Neuronal stem cell (in vitro differentiated cells): ENCODE results near the gene EIF4E.

Experiments used
- DNase-seq: peaks from one replicate; pipeline ENCODE4 v3.0.0-alpha.2; 2013; ENCODE audit warnings: low spot score
- H2AFZ ChIP-seq: one replicate; pipeline ENCODE4 v1.6.1; 2013; ENCODE audit warnings: mild to moderate bottlenecking, low read length, inconsistent platforms
- H2AK5ac ChIP-seq: 2 replicates; pipeline ENCODE4 v1.6.1; 2013; ENCODE audit warnings: low read depth, mild to moderate bottlenecking, inconsistent platforms, low read length, moderate library complexity, mixed read lengths
- H2BK120ac ChIP-seq: 2 replicates; pipeline ENCODE4 v1.6.1; 2013; ENCODE audit warnings: low read depth, mild to moderate bottlenecking, inconsistent platforms, low read length, moderate library complexity, mixed read lengths
- H2BK12ac ChIP-seq: one replicate; pipeline ENCODE4 v1.6.1; 2013; ENCODE audit warnings: low read length, inconsistent platforms
- H2BK15ac ChIP-seq: 2 replicates; pipeline ENCODE4 v1.6.1; 2013; ENCODE audit warnings: mild to moderate bottlenecking, low read length, inconsistent platforms, mixed read lengths
- H2BK5ac ChIP-seq: one replicate; pipeline ENCODE4 v1.6.1; 2013; ENCODE audit warnings: inconsistent platforms, mild to moderate bottlenecking, low read length, moderate library complexity
- H3K14ac ChIP-seq: one replicate; pipeline ENCODE4 v1.6.1; 2013; ENCODE audit warnings: low read length, inconsistent platforms
- H3K18ac ChIP-seq: 2 replicates; pipeline ENCODE4 v1.6.1; 2013; ENCODE audit warnings: low read length, inconsistent platforms
- H3K23ac ChIP-seq: 2 replicates; pipeline ENCODE4 v1.6.1; 2013; ENCODE audit warnings: low read depth, mild to moderate bottlenecking, mixed read lengths, low read length, inconsistent platforms; ENCODE audit not compliant: poor library complexity
- H3K27ac ChIP-seq: replicated peaks from 3 replicates; pipeline ENCODE4 v1.5.1; 2013; ENCODE audit warnings: low read length, inconsistent platforms
- H3K27me3 ChIP-seq, 3 experiments: 2 replicates each; pipeline ENCODE4 v1.6.1; 2013; ENCODE audit warnings: low read length in 3 of 3, mild to moderate bottlenecking in 2 of 3, inconsistent platforms in 1 of 3, low read depth in 1 of 3, mixed read lengths in 1 of 3, moderate library complexity in 1 of 3; ENCODE audit not compliant: control insufficient read depth in 3 of 3, insufficient read depth in 3 of 3
- H3K36me3 ChIP-seq, 2 donors: replicated peaks in 1 of 2; 2 replicates each; pipeline ENCODE4 v1.6.1; 2013; ENCODE audit warnings: low read length in 2 of 2; ENCODE audit not compliant: control insufficient read depth in 2 of 2, insufficient read depth in 2 of 2
- H3K4ac ChIP-seq: 2 replicates; pipeline ENCODE4 v1.6.1; 2013; ENCODE audit warnings: inconsistent platforms, mild to moderate bottlenecking, low read length, moderate library complexity
- H3K4me1 ChIP-seq, 2 donors: 1 replicate in 1 of 2; 2 replicates in 1 of 2; pipeline ENCODE4 v1.6.1; 2013; ENCODE audit warnings: low read length in 2 of 2, low read depth in 1 of 2; ENCODE audit not compliant: control insufficient read depth in 2 of 2, insufficient read depth in 1 of 2
- H3K4me2 ChIP-seq: one replicate; pipeline ENCODE4 v1.6.1; 2013; ENCODE audit warnings: mild to moderate bottlenecking, low read length, inconsistent platforms; ENCODE audit not compliant: insufficient read depth, poor library complexity, severe bottlenecking
- H3K4me3 ChIP-seq, 2 donors: 2 replicates each; pipeline ENCODE4 v1.5.1; 2013; ENCODE audit warnings: low read length in 2 of 2, mild to moderate bottlenecking in 2 of 2, inconsistent platforms in 1 of 2, moderate library complexity in 1 of 2
- H3K79me1 ChIP-seq: one replicate; pipeline ENCODE4 v1.6.1; 2013; ENCODE audit warnings: low read depth, mild to moderate bottlenecking, inconsistent platforms, low read length, moderate library complexity
- H3K9ac ChIP-seq: one replicate; pipeline ENCODE4 v1.6.1; 2013; ENCODE audit warnings: mild to moderate bottlenecking, low read depth, low read length, inconsistent platforms; ENCODE audit not compliant: poor library complexity
- H3K9me3 ChIP-seq, 2 donors: replicated peaks in 1 of 2; 2 replicates each; pipeline versions ENCODE3 to v1.6.1; 2013; ENCODE audit warnings: low read length in 2 of 2, mild to moderate bottlenecking in 2 of 2, inconsistent platforms in 1 of 2, low read depth in 1 of 2, mixed read lengths in 1 of 2, moderate library complexity in 1 of 2; ENCODE audit not compliant: control insufficient read depth in 2 of 2, insufficient read depth in 1 of 2
- H4K8ac ChIP-seq: one replicate; pipeline ENCODE4 v1.6.1; 2013; ENCODE audit warnings: low read depth, mild to moderate bottlenecking, inconsistent platforms, low read length, moderate library complexity
- H4K91ac ChIP-seq: one replicate; pipeline ENCODE4 v1.6.1; 2013; ENCODE audit warnings: low read length, low read depth, mild to moderate bottlenecking, inconsistent platforms; ENCODE audit not compliant: poor library complexity
- WGBS, 2 donors: extraction: QIAGEN DNeasy Blood & Tissue Kit; methylation state at CpG; one replicate each; pipeline ENCODE4 v1.1.7; 2013; ENCODE audit warnings: missing lambda C conversion rate in 2 of 2, mixed read lengths in 1 of 2; ENCODE audit not compliant: insufficient read length in 2 of 2, insufficient replicate concordance in 1 of 2; ENCODE audit errors: extremely low coverage in 2 of 2; 5-methylcytosine and 5-hydroxymethylcytosine counted together

EIF4E gene

GRCh38 chr4:98955229-98955628 is 26.3 kb upstream of the EIF4E start:
- H3K27me3 ChIP-seq = no peaks in the 10 kb centered on the region
- H2BK120ac ChIP-seq = no peak overlapping the region
- no peak overlapping the region for H2BK12ac ChIP-seq
- no peak overlapping the region for H3K14ac ChIP-seq
- H3K4me2 ChIP-seq = no peak overlapping the region
- H2AK5ac ChIP-seq = no peak overlapping the region
- WGBS, 2 donors = no CpG with 5 or more reads among the region's 6 CpGs
- peak overlapping the region; percentile 3 for H2AFZ ChIP-seq
- no peaks in the 10 kb centered on the region for H3K4me1 ChIP-seq
- no peak overlapping the region for H2BK5ac ChIP-seq
- no peaks in the 10 kb centered on the region for H3K36me3 ChIP-seq
- H3K27ac ChIP-seq = no peak overlapping the region
- H3K4me3 ChIP-seq = no peak overlapping the region
- no peak overlapping the region for H2BK15ac ChIP-seq
- H3K9ac ChIP-seq = no peak overlapping the region
- DNase-seq = no peak
- H3K9me3 ChIP-seq = no peaks in the 10 kb centered on the region
- no peaks in the 10 kb centered on the region for H3K79me1 ChIP-seq
- no peak overlapping the region for H3K23ac ChIP-seq
- H3K18ac ChIP-seq = no peak overlapping the region
- H3K4ac ChIP-seq = no peak overlapping the region
- H4K8ac ChIP-seq = no peak overlapping the region
- H4K91ac ChIP-seq = no peak overlapping the region

- no peak overlapping the region for H2BK12ac ChIP-seq
- no peak overlapping the region for H3K18ac ChIP-seq
- no peak overlapping the region for H2BK5ac ChIP-seq
- H3K36me3 ChIP-seq = no peaks in the 10 kb centered on the region
- H2AFZ ChIP-seq = no peak overlapping the region
- no peak overlapping the region for H4K8ac ChIP-seq
- no peaks in the 10 kb centered on the region for H3K4me1 ChIP-seq
- H3K4me2 ChIP-seq = no peak overlapping the region
- H3K27ac ChIP-seq = no peak overlapping the region
- no peak overlapping the region for H3K4ac ChIP-seq
- no peak overlapping the region for H3K4me3 ChIP-seq
- DNase-seq = no peak
- H3K9ac ChIP-seq = no peak overlapping the region
- no peaks in the 10 kb centered on the region for H3K79me1 ChIP-seq
- no peak overlapping the region for H2BK120ac ChIP-seq
- H3K23ac ChIP-seq = no peak overlapping the region
- no peaks in the 10 kb centered on the region for H3K27me3 ChIP-seq
- H2AK5ac ChIP-seq = no peak overlapping the region
- no peak overlapping the region for H4K91ac ChIP-seq
- no peak overlapping the region for H2BK15ac ChIP-seq
- H3K9me3 ChIP-seq = no peaks in the 10 kb centered on the region
- no peak overlapping the region for H3K14ac ChIP-seq
- WGBS, 2 donors = no CpG with 5 or more reads among the region's 3 CpGs
Observed at GRCh38 chr4:98951710-98952109, 22.8 kb upstream of the EIF4E start.

- no peak overlapping the region for H3K14ac ChIP-seq
- no CpG with 5 or more reads among the region's 1 CpG for WGBS, 2 donors
- no peak overlapping the region for H3K18ac ChIP-seq
- H3K4ac ChIP-seq = no peak overlapping the region
- H3K27ac ChIP-seq = no peak overlapping the region
- H2BK5ac ChIP-seq = no peak overlapping the region
- no peak overlapping the region for H2AK5ac ChIP-seq
- no peak overlapping the region for H4K8ac ChIP-seq
- H3K27me3 ChIP-seq = no peaks in the 10 kb centered on the region
- H2BK12ac ChIP-seq = no peak overlapping the region
- H2BK120ac ChIP-seq = no peak overlapping the region
- H4K91ac ChIP-seq = no peak overlapping the region
- H3K9ac ChIP-seq = no peak overlapping the region
- H3K4me2 ChIP-seq = no peak overlapping the region
- H3K36me3 ChIP-seq = no peaks in the 10 kb centered on the region
- H3K79me1 ChIP-seq = no peaks in the 10 kb centered on the region
- no peak for DNase-seq
- no peak overlapping the region for H3K4me3 ChIP-seq
- H3K23ac ChIP-seq = no peak overlapping the region
- H2BK15ac ChIP-seq = no peak overlapping the region
- no peaks in the 10 kb centered on the region for H3K9me3 ChIP-seq
- no peaks in the 10 kb centered on the region for H3K4me1 ChIP-seq
- no peak overlapping the region for H2AFZ ChIP-seq
Observed at GRCh38 chr4:98950925-98951324, 22.0 kb upstream of the EIF4E start.

- Histone ChIP-seq H3K79me1 (no peaks in the 10 kb centered on the region), H2AK5ac (no peak overlapping the region), H3K36me3 (no peaks in the 10 kb centered on the region), H2BK12ac (no peak overlapping the region), H3K4me1 (no peaks in the 10 kb centered on the region), H3K27me3 (no peaks in the 10 kb centered on the region), H3K4ac (no peak overlapping the region), H3K18ac (no peak overlapping the region), H3K4me2 (no peak overlapping the region), H3K27ac (no peak overlapping the region), H4K8ac (no peak overlapping the region), H3K4me3 (no peak overlapping the region), H3K23ac (no peak overlapping the region), H3K9ac (no peak overlapping the region), H2BK5ac (no peak overlapping the region), H2BK120ac (no peak overlapping the region), H2AFZ (no peak overlapping the region), H2BK15ac (no peak overlapping the region), H4K91ac (no peak overlapping the region), H3K9me3 (no peaks in the 10 kb centered on the region), H3K14ac (no peak overlapping the region)
- DNase-seq = no peak
- WGBS, 2 donors = no CpG with 5 or more reads among the region's 1 CpG
Observed at GRCh38 chr4:98946359-98946758, 17.4 kb upstream of the EIF4E start.
